Measurements from ENCODE around the gene PCSK7.

DNA sequence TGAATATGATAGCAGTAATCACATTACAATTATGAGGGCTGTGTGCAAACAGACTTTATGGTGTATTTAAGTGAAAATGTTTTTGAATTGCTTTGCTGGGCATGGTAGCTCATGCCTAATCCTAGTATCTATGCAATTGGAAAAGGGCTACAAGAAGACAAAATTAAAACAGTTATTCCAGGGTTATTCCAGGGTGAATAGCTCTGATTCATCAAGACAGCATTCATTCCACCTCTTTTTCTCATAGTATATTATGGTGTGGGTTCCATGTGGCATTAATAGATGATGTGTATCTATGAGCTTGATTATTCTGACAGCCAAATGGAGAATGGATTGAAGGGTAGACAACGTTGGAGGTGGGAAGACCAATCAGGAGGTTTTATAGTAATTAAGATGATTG is 65.4 kb downstream of the PCSK7 start:
- TF ChIP-seq POLR2A (IDR thresholded peaks at IDR 0.05; ENCODE audit: control extremely low read depth in 1 of 2, low read depth in 2 of 2, low read length in 2 of 2) (no peak), PHF8 (conservative IDR thresholded peaks at IDR 0.05; ENCODE audit: low read depth, low read length) (no peak), HDAC2 (IDR thresholded peaks at IDR 0.05; ENCODE audit: borderline replicate concordance in 1 of 2, low read depth in 2 of 2, low read length in 2 of 2) (no peak), SP1 (IDR thresholded peaks at IDR 0.05; ENCODE audit: low read depth, low read length) (no peak), EZH2 (IDR thresholded peaks at IDR 0.05; ENCODE audit: low read depth, low read length, severe bottlenecking) (no peak), JUN (IDR thresholded peaks at IDR 0.05; ENCODE audit: low read depth, low read length) (no peak), CEBPB (IDR thresholded peaks at IDR 0.05; ENCODE audit: low read depth, low read length) (no peak)
- TF ChIP-seq, protein P1, sequence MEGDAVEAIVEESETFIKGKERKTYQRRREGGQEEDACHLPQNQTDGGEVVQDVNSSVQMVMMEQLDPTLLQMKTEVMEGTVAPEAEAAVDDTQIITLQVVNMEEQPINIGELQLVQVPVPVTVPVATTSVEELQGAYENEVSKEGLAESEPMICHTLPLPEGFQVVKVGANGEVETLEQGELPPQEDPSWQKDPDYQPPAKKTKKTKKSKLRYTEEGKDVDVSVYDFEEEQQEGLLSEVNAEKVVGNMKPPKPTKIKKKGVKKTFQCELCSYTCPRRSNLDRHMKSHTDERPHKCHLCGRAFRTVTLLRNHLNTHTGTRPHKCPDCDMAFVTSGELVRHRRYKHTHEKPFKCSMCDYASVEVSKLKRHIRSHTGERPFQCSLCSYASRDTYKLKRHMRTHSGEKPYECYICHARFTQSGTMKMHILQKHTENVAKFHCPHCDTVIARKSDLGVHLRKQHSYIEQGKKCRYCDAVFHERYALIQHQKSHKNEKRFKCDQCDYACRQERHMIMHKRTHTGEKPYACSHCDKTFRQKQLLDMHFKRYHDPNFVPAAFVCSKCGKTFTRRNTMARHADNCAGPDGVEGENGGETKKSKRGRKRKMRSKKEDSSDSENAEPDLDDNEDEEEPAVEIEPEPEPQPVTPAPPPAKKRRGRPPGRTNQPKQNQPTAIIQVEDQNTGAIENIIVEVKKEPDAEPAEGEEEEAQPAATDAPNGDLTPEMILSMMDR (IDR thresholded peaks at IDR 0.05; ENCODE audit: control extremely low read depth in 1 of 3, insufficient read depth in 1 of 3, low read depth in 1 of 3, low read length in 3 of 3), result no peak
- TF ChIP-seq, protein P2, sequence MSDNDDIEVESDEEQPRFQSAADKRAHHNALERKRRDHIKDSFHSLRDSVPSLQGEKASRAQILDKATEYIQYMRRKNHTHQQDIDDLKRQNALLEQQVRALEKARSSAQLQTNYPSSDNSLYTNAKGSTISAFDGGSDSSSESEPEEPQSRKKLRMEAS (IDR thresholded peaks at IDR 0.05), result no peak

All from H1 (cell line).